ENCODE data around the gene LAMA5.

LAMA5 gene

DNA sequence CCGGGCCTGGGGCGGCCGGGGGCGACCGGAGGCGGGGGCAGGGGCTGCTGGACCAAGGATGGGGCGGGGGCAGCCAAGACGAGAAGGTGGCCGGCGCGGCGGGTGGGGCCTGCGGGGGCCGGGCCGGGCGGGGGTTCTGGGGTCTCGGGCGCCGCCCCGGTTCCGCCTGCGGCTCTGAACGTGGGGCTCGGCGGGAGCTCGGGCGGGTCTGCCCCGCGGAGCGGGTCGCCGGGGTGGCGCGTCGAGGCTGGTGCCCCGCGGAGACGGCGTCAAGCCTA lies 64.1 kb downstream of the LAMA5 start:
- H3K9me3 ChIP-seq (ENCODE audit: control insufficient read depth, low read length): no peaks in the 10 kb centered on the region
- H3K36me3 ChIP-seq (ENCODE audit: control insufficient read depth, insufficient read depth, low read length): peaks cover 4% of the 10 kb centered on the region
- peak overlapping the region; percentile 74 for H3K9ac ChIP-seq (ENCODE audit: low read length)
- H3K27me3 ChIP-seq (ENCODE audit: control insufficient read depth, insufficient read depth, low read length): no peaks in the 10 kb centered on the region
- no peak overlapping the region for H3K4me3 ChIP-seq (ENCODE audit: low read length)
- H3K4me1 ChIP-seq (ENCODE audit: control insufficient read depth, insufficient read depth, low read length): peaks cover 21% of the 10 kb centered on the region

DNA sequence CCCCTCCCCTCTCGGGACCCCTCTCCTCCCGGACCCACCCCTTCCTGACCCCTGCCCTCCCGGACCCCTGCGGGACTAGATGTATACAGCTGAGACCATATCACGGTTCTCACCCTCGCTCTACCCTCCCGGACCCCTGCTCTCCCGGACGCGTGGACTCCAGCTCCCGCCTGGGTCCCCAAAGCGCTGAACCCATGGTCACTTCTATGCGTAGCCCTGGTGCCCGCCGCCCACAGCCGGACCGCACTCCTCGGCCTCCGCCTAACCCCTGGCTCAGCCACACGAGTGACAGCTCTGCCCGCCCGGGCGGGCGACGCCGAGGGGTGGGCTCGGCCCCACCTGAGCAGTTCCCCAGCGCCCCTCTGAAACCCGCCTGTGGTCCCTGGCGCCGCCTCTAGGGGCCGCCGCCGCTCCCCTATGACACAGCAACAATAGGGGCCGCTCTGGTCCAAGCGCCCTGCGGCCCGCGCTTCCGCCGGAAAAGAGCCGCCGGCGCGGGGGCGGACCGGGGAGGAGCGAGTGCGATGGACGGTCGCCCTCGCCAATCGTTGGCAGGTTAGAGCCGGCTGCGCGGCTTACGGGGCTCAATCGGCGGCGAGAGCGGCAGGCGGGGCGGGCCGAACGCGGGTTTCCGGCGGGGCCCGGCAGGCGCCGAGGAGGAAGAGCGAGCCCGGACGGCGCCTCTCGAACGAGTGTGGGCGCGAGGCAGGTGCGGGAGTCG lies 64.6 kb downstream of the LAMA5 start, which contains the start of gene ADRM1:
Gene ADRM1 (plus strand): TSS at position 657 of the 721 bp plus-strand sequence. CDS start 572 bp downstream, outside the sequence.
- H3K36me3 ChIP-seq (ENCODE audit: control insufficient read depth, insufficient read depth, low read length): peaks cover 4% of the 10 kb centered on the region
- peak within 1 kb of the TSS; percentile 87 for H3K4me3 ChIP-seq (ENCODE audit: low read length)

DNA sequence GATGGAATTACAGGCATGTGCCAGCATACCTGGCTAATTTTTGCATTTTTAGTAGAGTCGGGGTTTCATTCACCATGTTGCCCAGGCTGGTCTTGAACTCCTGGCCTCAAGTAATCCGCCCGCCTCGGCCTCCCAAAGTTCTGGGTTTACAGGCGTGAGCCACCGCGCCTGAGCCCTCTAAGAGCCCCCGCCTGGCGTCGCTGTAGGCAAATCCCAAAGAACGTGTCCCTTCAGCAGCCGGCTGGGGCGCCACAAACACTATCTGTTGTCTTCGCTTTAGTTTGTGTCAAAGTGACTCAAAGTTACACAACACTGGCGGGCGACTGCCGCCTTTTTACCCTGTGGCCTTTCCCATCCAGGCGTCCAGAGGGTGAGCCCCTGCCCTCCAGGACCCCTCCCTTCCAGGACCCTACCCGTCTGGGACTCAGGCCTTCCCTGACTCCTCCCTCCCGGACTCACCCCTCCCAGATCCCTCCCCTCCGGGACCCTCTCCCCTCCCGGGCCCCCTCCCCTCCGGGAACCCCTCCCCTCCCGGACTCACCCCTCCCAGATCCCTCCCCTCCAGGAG lies 65.3 kb downstream of the LAMA5 start:
- Histone ChIP-seq H3K9ac (ENCODE audit: low read length) (peak overlapping the region; percentile 84), H3K4me3 (ENCODE audit: low read length) (peak overlapping the region; percentile 87), H3K36me3 (ENCODE audit: control insufficient read depth, insufficient read depth, low read length) (peaks cover 4% of the 10 kb centered on the region), H3K4me1 (ENCODE audit: control insufficient read depth, insufficient read depth, low read length) (peaks cover 21% of the 10 kb centered on the region), H3K9me3 (ENCODE audit: control insufficient read depth, low read length) (no peaks in the 10 kb centered on the region), H3K27me3 (ENCODE audit: control insufficient read depth, insufficient read depth, low read length) (no peaks in the 10 kb centered on the region)

More for the DNA sequence above, 64.6 kb downstream of the LAMA5 start, which contains the start of gene ADRM1:
- H3K9ac ChIP-seq (ENCODE audit: low read length): peak within 1 kb of the TSS; percentile 84
- no peaks in the 10 kb centered on the region for H3K27me3 ChIP-seq (ENCODE audit: control insufficient read depth, insufficient read depth, low read length)
- peaks cover 21% of the 10 kb centered on the region for H3K4me1 ChIP-seq (ENCODE audit: control insufficient read depth, insufficient read depth, low read length)
- no peaks in the 10 kb centered on the region for H3K9me3 ChIP-seq (ENCODE audit: control insufficient read depth, low read length)

DNA sequence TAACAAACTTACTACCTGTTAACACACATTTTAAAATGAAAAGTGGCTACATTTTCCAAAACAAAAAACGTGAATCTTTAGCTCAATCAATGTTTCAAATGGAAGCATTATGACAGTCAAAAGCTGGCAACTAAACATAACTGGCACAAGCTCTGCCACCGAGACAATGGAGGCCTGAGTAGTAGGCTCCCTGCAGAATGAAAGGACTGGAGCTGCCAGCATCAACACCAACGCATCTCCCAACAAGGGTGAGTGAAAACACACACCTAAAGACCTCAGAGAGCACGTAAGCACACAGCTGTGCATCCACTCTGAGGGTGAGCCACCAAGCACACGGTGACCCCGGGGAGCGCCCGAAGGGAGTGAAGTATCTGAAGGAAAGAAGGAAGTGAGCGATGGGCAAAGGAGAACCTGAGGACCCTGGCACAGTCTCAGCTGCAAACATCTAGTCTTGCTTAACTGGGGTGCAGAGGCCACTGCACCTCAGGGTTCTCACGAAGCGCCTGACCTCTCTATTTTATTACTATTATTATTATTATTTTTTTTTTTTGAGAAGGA lies 65.9 kb downstream of the LAMA5 start:
- Histone ChIP-seq H3K4me3 (ENCODE audit: low read length) (no peak overlapping the region), H3K9me3 (ENCODE audit: control insufficient read depth, low read length) (no peaks in the 10 kb centered on the region), H3K4me1 (ENCODE audit: control insufficient read depth, insufficient read depth, low read length) (peaks cover 21% of the 10 kb centered on the region), H3K27me3 (ENCODE audit: control insufficient read depth, insufficient read depth, low read length) (no peaks in the 10 kb centered on the region), H3K36me3 (ENCODE audit: control insufficient read depth, insufficient read depth, low read length) (peaks cover 4% of the 10 kb centered on the region), H3K9ac (ENCODE audit: low read length) (no peak overlapping the region)

DNA sequence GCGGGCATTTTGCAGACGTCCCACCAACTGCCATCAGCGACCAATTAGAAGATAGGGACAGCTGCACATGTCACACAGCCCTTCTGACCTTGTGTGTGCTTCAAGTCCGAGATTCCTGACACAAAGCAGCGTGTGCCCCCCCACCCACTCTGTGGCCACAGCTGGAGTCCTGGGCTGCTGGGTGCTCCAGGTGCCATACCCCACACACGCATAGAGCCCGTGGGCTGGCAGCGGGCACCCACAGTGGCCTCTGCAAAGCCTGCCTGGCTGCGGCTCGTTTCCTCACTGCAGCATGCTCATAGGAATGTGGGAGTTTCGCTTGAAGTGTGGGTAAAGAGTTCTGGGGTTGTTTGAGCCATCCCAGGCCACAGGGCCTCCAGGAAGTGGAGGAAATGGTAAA lies 66.8 kb downstream of the LAMA5 start:
- Histone ChIP-seq H3K27me3 (ENCODE audit: control insufficient read depth, insufficient read depth, low read length) (no peaks in the 10 kb centered on the region), H3K9me3 (ENCODE audit: control insufficient read depth, low read length) (no peaks in the 10 kb centered on the region), H3K9ac (ENCODE audit: low read length) (no peak overlapping the region), H3K36me3 (ENCODE audit: control insufficient read depth, insufficient read depth, low read length) (peaks cover under 1% of the 10 kb centered on the region), H3K4me3 (ENCODE audit: low read length) (no peak overlapping the region), H3K4me1 (ENCODE audit: control insufficient read depth, insufficient read depth, low read length) (peaks cover 16% of the 10 kb centered on the region)

DNA sequence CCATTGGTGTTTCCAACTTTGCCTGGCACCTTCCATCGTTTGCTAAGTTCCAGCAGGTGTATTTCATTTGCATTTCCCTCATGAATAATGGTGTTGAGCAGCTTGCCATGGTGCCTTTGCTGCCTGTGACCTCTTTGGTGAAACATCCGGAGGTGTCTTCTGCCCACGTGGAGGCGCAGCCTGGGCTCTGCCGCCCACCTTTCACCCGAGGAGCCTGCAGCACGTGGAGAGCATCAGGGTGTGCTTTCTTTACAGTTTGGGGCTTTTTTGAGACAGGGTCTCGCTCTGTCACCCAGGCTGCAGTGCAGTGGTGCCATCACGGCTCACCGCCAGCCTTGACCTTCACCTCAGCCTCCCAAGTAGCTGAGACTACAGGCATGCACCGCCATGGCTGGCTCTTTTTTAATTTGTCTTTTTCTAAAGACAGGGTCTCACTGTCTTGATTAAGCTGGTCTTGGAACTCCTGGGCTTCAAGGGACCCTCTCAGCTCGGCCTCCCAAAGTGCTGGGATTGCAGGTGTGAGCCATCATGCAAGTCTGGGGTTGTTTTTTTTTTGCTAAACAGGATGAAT lies 67.4 kb downstream of the LAMA5 start:
- no peak overlapping the region for H3K4me3 ChIP-seq (ENCODE audit: low read length)
- H3K9ac ChIP-seq (ENCODE audit: low read length): no peak overlapping the region
- H3K36me3 ChIP-seq (ENCODE audit: control insufficient read depth, insufficient read depth, low read length): no peaks in the 10 kb centered on the region
- H3K27me3 ChIP-seq (ENCODE audit: control insufficient read depth, insufficient read depth, low read length): no peaks in the 10 kb centered on the region
- peaks cover 11% of the 10 kb centered on the region for H3K4me1 ChIP-seq (ENCODE audit: control insufficient read depth, insufficient read depth, low read length)
- no peaks in the 10 kb centered on the region for H3K9me3 ChIP-seq (ENCODE audit: control insufficient read depth, low read length)

DNA sequence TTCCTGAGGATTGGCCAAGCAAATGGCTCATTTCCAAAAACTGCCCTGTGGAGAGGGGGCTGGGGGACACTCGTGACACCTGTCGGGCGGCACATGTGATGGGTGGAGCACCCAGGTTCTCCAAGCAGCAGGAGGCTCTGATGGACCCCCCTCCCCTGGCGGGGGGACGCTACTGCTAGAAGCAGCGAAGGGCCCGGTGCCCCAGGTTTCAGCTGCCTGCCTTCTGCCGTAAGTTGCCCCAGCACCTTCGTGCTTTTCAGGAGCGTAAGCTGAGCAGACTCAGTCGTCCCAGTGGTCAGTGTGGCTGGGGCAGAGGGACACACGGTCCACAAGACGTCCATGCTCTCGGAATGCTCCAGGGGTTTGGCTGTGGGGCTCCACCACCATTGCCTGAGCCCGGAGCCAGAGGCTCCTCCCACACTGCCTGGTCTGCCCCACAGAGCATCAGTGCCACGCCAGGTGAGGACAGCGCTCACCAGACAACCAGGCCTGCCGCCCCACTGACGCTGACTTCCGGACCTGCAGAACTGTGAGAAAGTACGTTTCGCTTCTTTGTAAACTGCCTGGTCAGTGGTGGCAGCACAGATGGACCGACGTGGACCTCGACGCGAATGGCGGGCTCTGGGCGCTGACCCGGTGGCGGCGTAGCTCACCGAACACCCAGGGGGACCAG lies 68.4 kb downstream of the LAMA5 start:
- no peaks in the 10 kb centered on the region for H3K36me3 ChIP-seq (ENCODE audit: control insufficient read depth, insufficient read depth, low read length)
- H3K4me1 ChIP-seq (ENCODE audit: control insufficient read depth, insufficient read depth, low read length): peaks cover under 1% of the 10 kb centered on the region
- no peak overlapping the region for H3K4me3 ChIP-seq (ENCODE audit: low read length)
- no peaks in the 10 kb centered on the region for H3K9me3 ChIP-seq (ENCODE audit: control insufficient read depth, low read length)
- H3K27me3 ChIP-seq (ENCODE audit: control insufficient read depth, insufficient read depth, low read length): no peaks in the 10 kb centered on the region
- no peak overlapping the region for H3K9ac ChIP-seq (ENCODE audit: low read length)

DNA sequence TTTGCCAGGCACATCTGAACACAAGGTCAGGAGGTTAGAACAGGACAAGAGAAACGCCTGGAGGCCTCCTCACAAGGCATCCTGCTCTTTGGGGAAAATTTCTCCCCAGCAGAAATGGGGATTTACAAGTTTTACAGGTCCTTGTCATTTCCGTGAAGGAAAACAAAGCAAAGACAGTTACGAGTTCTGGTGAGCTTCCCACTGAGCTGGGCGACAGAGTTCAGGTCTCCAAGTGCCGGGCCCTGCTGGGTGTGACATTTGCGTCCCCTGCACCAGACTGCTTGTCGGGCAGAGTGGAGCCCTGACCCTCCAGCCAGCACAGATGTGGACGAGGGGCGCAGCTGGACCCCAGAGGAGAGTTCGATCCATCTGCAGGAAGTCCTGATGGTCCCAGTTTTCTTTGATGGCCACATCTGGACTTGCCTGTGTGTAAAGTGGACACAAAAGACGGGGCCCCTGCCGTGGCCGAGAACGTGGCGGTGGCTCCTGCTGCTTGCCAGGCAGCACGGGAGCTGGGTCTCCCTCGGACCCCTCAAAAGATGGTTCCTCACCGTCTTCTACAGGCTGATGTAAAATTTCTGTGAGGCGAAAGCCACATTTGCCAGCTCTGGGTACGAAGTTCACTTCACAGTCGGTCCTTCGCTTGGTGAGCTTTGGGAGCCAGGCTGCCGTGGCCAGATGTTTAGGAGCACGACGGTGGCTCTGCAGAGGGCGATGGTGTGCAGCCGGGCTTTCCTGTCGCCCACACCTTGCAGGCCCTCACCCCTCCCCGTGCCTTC lies 69.5 kb downstream of the LAMA5 start:
- no peaks in the 10 kb centered on the region for H3K27me3 ChIP-seq (ENCODE audit: control insufficient read depth, insufficient read depth, low read length)
- no peak overlapping the region for H3K4me3 ChIP-seq (ENCODE audit: low read length)
- H3K4me1 ChIP-seq (ENCODE audit: control insufficient read depth, insufficient read depth, low read length): no peaks in the 10 kb centered on the region
- H3K9ac ChIP-seq (ENCODE audit: low read length): no peak overlapping the region
- no peaks in the 10 kb centered on the region for H3K9me3 ChIP-seq (ENCODE audit: control insufficient read depth, low read length)
- H3K36me3 ChIP-seq (ENCODE audit: control insufficient read depth, insufficient read depth, low read length): no peaks in the 10 kb centered on the region

DNA sequence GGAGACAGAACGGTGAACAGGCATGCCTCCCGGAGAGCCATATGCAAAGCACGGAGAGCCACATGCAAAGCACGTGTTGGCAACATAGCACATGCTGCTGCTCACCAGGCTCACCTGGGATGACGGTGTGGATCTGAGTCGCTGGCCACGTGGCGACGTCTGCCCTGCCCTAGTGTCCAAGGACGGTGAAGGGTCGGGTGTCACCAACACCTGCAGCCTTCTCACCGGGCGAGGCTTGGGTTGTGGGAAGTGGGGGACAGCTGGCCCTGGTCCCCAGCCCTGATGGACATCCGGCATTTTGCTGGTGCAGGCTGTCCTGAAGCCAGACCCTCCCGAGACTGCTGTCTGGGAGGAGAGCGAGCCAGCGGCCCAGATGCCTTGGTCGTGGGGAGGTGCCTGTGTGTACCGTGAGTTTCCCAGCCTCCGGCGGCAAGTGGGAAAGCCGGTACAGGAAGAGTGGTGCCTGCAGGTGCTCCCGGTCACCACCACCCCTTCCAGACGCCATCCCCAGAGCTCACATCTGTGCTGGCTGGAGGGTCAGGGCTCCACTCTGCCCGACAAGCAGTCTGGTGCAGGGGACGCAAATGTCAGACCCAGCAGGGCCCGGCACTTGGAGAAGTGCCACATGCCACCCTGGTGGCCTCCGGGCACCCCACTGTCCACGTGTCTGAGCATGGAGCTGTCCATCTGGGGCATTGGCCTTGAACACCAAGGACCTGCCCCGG lies 70.2 kb downstream of the LAMA5 start:
- Histone ChIP-seq H3K9ac (ENCODE audit: low read length) (no peak overlapping the region), H3K4me3 (ENCODE audit: low read length) (no peak overlapping the region), H3K36me3 (ENCODE audit: control insufficient read depth, insufficient read depth, low read length) (no peaks in the 10 kb centered on the region), H3K27me3 (ENCODE audit: control insufficient read depth, insufficient read depth, low read length) (no peaks in the 10 kb centered on the region), H3K9me3 (ENCODE audit: control insufficient read depth, low read length) (no peaks in the 10 kb centered on the region), H3K4me1 (ENCODE audit: control insufficient read depth, insufficient read depth, low read length) (no peaks in the 10 kb centered on the region)

DNA sequence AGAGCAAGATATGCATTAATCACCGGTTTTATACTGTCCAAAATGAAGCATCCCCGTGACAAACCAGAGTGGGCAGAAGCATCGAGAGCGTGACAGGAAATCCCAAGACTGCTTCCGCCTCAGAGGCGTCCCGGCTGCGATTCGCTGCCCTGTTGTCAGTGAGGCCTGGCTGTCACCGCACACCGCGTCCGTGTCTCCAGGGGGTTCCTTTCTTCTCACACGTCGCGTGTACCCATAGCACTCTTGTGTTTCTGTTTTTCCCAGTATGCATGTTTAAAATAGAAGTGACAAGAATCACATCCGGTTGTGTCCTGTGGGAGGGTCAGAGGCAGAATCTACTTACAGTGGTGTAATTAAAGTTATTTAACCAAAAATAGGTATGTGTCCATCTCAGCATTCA lies 72.6 kb downstream of the LAMA5 start:
- H3K4me1 ChIP-seq (ENCODE audit: control insufficient read depth, insufficient read depth, low read length): no peaks in the 10 kb centered on the region
- H3K27me3 ChIP-seq (ENCODE audit: control insufficient read depth, insufficient read depth, low read length): no peaks in the 10 kb centered on the region
- no peaks in the 10 kb centered on the region for H3K36me3 ChIP-seq (ENCODE audit: control insufficient read depth, insufficient read depth, low read length)
- no peak overlapping the region for H3K4me3 ChIP-seq (ENCODE audit: low read length)
- no peaks in the 10 kb centered on the region for H3K9me3 ChIP-seq (ENCODE audit: control insufficient read depth, low read length)
- no peak overlapping the region for H3K9ac ChIP-seq (ENCODE audit: low read length)

DNA sequence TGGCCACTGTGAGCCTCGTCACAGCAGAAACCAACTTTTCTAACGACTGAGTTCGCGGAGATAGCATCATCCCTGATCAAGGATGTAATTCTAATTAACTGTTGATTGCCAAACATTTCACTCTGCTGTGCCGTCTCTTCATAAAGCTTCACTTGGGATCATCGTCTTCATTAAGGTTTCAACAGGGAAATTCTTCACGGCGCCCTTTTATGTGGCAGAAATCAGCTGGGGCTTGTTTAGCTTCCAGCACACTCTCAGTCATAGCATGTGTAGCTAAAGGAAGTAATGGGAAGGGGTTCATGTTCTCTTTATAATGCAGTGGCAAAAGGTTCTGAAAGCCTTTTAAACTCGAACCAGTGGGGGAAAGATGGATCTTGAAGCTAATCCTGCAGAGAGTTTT lies 73.2 kb downstream of the LAMA5 start:
- no peaks in the 10 kb centered on the region for H3K9me3 ChIP-seq (ENCODE audit: control insufficient read depth, low read length)
- no peaks in the 10 kb centered on the region for H3K27me3 ChIP-seq (ENCODE audit: control insufficient read depth, insufficient read depth, low read length)
- no peaks in the 10 kb centered on the region for H3K36me3 ChIP-seq (ENCODE audit: control insufficient read depth, insufficient read depth, low read length)
- no peak overlapping the region for H3K9ac ChIP-seq (ENCODE audit: low read length)
- no peaks in the 10 kb centered on the region for H3K4me1 ChIP-seq (ENCODE audit: control insufficient read depth, insufficient read depth, low read length)
- H3K4me3 ChIP-seq (ENCODE audit: low read length): no peak overlapping the region

Data from mucosa of stomach (tissue), 1 donor.